Endometrial microvascular endothelial cells (primary cell): ENCODE data around the gene SEMA3D. TPM values are rescaled to one million over a fixed set of nuclear protein-coding genes. Genes with fewer than 3 reads are reported as not detected.

ENCODE experiments used
- in situ Hi-C: cut with HindIII; loops from 2 replicates; pipeline ENCODE4 v1.10.0; 2017; ENCODE audit warnings: low sequenced_read_pairs, low pct_unique_long_range_greater_than_20kb; ENCODE audit errors: inconsistent ontology term
- total RNA-seq: library from RNA; depleted of rRNA; stranded (reverse); fragments of >200 nt; gene quantifications from one replicate; pipeline ENCODE4 v1.2.3, GENCODE V29; 2015; ENCODE audit errors: inconsistent ontology term

Gene SEMA3D
- total RNA-seq, 1 donor from 2014 or later, result 4.1 TPM

DNA sequence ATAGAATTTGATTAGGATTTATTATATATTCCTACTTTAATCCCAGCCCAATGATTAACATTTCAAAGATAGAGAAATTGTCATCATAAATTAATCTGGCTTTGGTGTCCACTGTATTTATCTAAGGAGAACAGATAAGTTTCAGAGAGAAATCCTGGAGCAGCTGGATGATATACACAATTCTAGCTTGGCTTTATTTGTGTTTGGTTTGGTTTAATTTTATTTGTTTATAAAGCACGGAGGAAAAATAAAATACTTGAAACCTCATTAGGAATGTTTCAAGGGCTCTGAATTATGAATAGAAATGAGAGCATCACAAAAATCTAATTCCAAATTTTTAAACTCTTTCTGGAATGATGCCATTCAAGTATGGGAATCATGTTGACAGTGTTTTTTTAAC is 42.1 kb downstream of the SEMA3D start:
- in situ Hi-C loops, result no loop called here

DNA sequence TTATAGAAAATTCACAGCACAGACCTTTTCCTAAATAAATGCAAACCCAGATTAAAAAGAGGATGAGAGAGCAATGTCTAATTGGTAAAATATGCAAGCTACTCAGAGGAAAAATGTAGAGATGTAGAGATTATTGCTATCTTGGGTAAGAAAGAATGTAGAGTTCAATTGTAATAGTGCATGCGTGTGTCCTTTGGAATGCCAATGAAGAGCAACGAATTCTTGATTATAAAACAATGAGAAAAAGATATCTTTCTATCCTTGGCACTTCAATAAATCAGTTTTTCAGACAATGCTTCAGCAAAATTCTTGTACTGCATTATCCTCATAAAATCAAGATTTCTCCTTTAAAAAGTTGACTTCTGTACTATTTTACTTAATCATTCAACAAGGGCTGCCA is 50.9 kb downstream of the SEMA3D start:
- in situ Hi-C loops, result no loop called here

DNA sequence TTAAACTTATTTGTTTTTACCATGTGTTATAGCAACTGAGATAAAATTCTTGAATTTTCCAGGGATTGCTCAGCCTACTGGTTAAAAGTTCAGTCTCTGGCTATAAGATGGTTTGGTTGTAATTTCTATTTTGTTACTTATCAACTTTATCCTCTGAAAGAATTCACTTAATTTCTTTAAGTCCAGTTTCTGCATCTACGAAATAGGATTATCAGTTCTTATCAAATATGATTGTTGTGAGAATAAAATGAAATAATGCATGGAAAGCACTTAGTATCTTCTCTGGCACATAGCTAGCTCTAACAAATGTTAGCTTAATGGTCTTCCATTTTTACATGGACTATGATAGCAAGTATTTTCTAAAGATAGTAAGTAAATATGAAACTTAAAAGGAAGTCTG is 53.3 kb downstream of the SEMA3D start:
- in situ Hi-C loops, result no loop called here

DNA sequence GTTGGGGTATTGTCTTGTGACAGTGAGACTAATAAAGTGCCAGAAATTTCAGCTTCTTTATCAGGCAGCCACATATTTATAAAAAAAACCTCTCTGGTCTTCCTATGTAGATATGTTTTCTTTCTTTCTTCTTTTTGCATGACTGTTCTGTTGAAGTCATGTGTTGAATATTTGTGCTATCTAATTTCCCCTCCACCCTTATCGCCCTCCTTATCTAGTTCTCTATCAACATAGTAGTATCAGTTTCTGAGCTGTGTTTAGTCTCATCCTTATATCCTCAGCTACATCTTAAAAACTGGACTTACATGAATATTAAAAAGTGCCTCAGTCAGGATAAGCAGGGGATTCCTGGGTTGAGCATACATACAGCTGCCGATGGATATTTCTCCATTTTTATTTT is 53.9 kb downstream of the SEMA3D start:
- in situ Hi-C loops, result no loop called here

- in situ Hi-C loops, result no loop called here
These were observed 56.2 kb downstream of the SEMA3D start for GRCh38 chr7:85130702-85131101.

- in situ Hi-C loops, result no loop called here
These were observed 60.5 kb downstream of the SEMA3D start for GRCh38 chr7:85126383-85126782.

DNA sequence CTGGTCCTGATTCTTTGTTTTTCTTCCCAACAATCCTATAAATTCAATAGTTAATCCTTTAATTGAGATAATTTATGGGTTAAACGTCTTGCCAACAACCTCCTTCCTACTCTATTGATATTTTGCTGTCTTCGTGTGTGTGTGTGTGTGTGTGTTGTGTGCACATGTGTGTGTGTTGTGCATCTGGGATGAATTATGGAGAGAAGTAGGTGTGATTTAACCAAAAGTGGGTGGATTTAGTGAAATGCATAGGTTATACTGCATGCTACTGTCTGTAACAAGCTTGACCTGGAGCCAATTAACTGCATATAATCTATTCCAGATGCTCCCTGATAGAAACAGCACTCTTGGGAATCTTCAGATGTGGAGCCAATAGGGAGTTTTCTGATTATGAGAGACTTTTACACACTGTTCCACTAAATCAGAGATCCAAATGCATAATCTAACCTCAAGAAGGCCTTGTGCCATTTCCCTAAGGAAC is 61.2 kb downstream of the SEMA3D start:
- in situ Hi-C loops, result no loop called here

DNA sequence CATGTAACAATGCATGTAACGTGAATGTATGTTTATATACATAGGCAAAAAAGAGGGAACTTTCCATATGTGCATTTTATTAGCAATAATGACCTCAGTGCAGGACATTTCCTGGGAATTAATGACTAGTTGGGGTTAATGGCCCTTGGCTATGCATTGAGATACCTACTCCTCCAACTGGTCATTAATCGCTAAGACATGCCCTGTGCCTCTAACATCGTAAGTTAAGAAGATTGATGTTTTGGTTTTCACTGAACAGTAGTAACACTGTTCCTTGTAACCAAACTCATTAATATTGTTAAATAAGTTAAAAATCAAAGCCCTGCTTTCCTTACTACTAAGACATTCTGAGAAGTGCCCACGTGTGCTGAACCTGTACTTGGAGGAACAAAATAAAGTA is 61.7 kb downstream of the SEMA3D start:
- in situ Hi-C loops, result no loop called here

- in situ Hi-C loops, result no loop called here
These were observed 66.9 kb downstream of the SEMA3D start for GRCh38 chr7:85119934-85120333.

DNA sequence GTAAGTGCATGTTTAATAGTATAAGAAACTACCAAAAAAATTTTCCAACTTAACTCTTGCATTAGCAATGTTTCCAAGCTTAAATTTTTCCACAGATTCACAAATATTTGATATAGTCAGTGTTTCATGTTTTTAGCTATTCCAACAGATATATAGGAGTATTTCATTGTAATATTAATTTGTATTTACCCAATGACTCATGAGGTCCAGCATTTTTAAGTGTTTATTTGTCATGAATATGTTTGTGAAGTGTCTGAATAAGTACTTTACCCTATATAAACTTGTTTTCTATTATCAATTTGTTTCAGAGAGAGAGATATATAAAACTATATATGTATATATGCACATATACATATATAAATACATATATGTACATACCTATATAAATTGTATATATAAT is 71.0 kb downstream of the SEMA3D start:
- in situ Hi-C loops, result no loop called here

- in situ Hi-C loops, result no loop called here
These were observed 71.8 kb downstream of the SEMA3D start for GRCh38 chr7:85115006-85115405.

GRCh38 chr7:85114342-85114741 is 72.5 kb downstream of the SEMA3D start:
- in situ Hi-C loops, result no loop called here

DNA sequence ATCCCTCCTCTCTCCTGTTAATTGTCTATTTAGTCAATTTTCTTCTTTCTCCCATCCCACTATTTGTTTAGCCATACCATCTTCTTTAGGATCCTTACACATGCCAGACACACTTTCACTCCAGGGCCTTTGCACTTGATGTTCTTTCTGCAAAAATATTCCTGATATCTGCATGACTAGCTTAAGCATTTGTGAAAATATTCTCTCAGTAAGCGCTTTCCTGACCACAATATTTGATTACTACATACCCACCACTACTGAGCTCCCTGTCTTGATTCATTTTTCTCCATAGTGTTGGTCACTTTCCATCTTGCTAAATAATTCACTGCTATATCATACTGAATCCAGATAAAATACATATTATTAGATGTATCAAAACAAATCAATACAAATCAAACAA is 75.1 kb downstream of the SEMA3D start:
- in situ Hi-C loops, result no loop called here

DNA sequence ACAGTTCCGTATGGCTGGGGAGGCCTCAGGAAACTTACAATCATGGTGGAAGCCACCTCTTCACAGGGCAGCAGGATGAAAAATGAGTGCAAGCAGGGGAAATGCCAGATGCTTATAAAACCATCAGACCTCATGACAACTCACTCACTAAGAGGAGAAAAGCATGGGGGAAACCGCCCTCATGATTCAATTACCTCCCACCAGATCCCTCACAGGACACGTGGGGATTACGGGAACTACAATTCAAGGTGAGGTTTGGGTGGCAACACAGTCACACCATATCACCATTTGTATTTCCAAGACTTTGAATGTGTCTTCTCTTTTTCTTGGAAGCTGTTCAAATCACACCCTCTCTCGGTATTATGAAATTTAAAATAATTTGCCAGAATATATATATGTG is 80.1 kb downstream of the SEMA3D start:
- in situ Hi-C loops, result no loop called here

GRCh38 chr7:85104432-85105205 is 82.2 kb downstream of the SEMA3D start:
- in situ Hi-C loops, result no loop called here

- in situ Hi-C loops, result no loop called here
These were observed 82.9 kb downstream of the SEMA3D start for GRCh38 chr7:85103962-85104361.

DNA sequence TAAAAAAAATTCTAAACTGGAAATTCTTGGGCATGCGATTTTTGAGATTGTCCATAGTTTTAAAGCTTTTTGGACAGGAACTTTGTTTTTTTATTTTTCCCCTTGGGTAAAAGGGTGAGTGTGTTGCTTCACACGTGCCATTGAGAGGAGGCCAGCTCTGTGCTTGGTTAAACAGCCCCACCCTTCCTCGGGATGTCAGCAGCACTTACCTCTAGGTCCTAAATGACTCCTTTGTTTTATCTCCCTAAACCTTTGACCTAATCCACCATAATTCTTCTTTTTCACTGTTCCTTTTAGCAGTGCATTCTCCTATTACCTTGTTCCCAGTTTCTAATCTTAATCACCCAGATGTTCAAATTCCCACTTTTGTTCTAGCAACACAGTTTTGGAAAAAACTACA is 83.5 kb downstream of the SEMA3D start:
- in situ Hi-C loops, result no loop called here

DNA sequence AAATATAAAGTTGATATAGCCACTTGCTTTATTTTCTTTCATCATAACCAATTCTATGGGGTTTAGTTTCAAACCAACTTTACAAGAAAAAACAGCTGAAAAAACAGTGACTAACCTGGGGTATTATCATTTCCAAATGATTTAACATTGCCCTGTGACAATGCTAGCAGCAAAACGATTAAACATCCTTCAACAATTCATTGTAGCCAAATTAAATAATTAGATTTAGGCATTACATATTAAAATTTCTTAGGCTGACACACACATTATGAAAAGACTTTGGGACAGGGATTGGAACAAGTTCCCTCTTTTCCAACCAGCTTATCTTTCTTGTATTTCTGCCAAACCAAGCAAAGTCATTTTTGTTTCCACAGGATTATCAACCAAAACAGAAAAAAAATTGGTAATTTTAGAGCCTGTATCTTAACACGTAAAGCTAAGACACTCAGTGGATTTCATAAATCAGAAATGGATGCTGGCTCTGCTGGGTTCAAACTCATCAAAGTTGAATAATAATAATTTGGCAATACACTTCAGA is 84.0 kb downstream of the SEMA3D start:
- in situ Hi-C loops, result no loop called here

DNA sequence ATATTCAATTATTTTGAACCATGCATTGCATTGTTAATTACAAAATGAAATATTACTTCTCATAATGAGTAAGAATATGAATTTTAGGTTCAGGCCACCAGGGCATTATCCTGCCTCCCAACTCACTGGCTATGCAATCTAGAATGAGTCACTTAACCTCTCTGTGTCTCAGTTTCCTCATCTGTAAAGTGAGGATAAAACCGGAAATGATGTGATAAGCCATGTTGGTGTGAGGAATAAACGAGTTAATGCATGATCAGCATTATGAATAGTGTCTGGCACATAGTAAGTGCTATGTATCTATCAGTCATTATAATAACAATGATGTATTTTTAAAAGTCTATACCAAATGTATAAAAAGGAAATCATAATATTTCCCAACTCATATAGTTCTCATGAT is 85.5 kb downstream of the SEMA3D start:
- in situ Hi-C loops, result no loop called here

DNA sequence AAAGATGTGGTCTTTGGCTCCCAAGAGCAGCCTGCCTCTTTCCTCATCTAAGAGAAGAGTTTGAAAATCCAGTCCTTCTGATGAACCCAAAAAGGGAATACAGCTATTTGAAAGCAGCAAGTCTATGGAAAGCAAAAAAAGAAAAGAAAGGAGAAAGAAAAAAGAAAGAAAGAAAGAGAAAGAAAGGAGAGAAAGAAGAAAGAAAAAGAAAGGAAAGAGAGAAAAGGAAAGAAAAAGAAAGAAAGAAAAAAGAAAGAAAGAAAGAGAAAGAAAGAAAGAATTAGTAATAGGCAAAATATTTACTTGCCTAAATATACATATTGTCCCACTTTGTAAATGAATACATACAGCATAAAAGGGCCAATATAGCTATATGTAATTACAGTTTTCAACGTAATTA is 89.0 kb downstream of the SEMA3D start:
- in situ Hi-C loops, result no loop called here

- in situ Hi-C loops, result no loop called here
These were observed 91.0 kb downstream of the SEMA3D start for GRCh38 chr7:85095806-85096205.
